HEK293 (cell line): Measurements from ENCODE around the gene AFF3.

Experiments
- CTCF ChIA-PET: fragments of 350-600 bp; formaldehyde crosslinking; extraction: SDS; loops from one replicate; lab custom pipeline; 2021; ENCODE audit warnings: antibody characterized with exemption; lab: Yijun Ruan, JAX
- POLR2A ChIA-PET: fragments of 300-600 bp; formaldehyde crosslinking; extraction: SDS; loops from one replicate; lab custom pipeline; 2020; ENCODE audit warnings: antibody characterized with exemption, inconsistent platforms; lab: Yijun Ruan, JAX
- H3K27ac ChIP-seq: fragments of 200-500 bp; sonication (Bioruptor generic); 2 replicates; pipeline ENCODE4 v1.5.1; 2014; ENCODE audit warnings: low read depth, low read length, control low read depth, inconsistent platforms; ENCODE audit errors: extremely low read depth
- H3K36me3 ChIP-seq, 2 experiments: fragments of 200-500 bp in 1 of 2; sonication (Bioruptor generic) in 1 of 2; 1 replicate in 1 of 2; 2 replicates in 1 of 2; pipeline ENCODE4 v1.5.1; 2014 to 2017; ENCODE audit warnings: inconsistent platforms in 2 of 2, low read length in 2 of 2; ENCODE audit not compliant: control insufficient read depth in 2 of 2, insufficient read depth in 1 of 2
- H3K4me1 ChIP-seq: fragments of 200-500 bp; sonication (Bioruptor generic); 2 replicates; pipeline ENCODE4 v1.5.1; 2014; ENCODE audit warnings: mild to moderate bottlenecking, low read length, inconsistent platforms; ENCODE audit not compliant: control insufficient read depth, insufficient read depth
- H3K4me3 ChIP-seq: 2 replicates; pipeline ENCODE4 v1.5.1; 2011; ENCODE audit warnings: low read depth, mild to moderate bottlenecking, control low read depth, low read length, moderate library complexity
- H3K9me3 ChIP-seq: fragments of 200-500 bp; sonication (Bioruptor generic); 2 replicates; pipeline ENCODE4 v1.5.1; 2014; ENCODE audit warnings: low read depth, low read length, inconsistent platforms; ENCODE audit not compliant: control insufficient read depth, insufficient read depth
- BCL6B ChIP-seq: fragments of 450-650 bp; formaldehyde crosslinking; IDR thresholded peaks from 2 replicates; pipeline ENCODE4 v1.5.1; 2017; ENCODE audit warnings: missing biosample characterization, missing genetic modification characterization
- GLIS1 ChIP-seq: fragments of 450-650 bp; formaldehyde crosslinking; IDR thresholded peaks from 2 replicates; pipeline ENCODE4 v1.5.1; 2016; ENCODE audit warnings: missing biosample characterization, missing genetic modification characterization
- HOXA7 ChIP-seq: sonication (generic); formaldehyde crosslinking; IDR thresholded peaks from 2 replicates; pipeline ENCODE4 v1.8.1; 2022; ENCODE audit warnings: missing genetic modification reagents, borderline replicate concordance
- PRDM2 ChIP-seq: fragments of 450-650 bp; formaldehyde crosslinking; IDR thresholded peaks from 2 replicates; pipeline ENCODE4 v1.5.1; 2016; ENCODE audit warnings: missing biosample characterization, missing genetic modification characterization, borderline replicate concordance
- SETDB1 ChIP-seq: IDR thresholded peaks from one replicate; pipeline ENCODE4 v1.6.1; 2017; ENCODE audit warnings: mild to moderate bottlenecking, low read length, moderate library complexity, mixed read lengths; ENCODE audit not compliant: insufficient read length
- ZBTB8A ChIP-seq: fragments of 450-650 bp; formaldehyde crosslinking; IDR thresholded peaks from 2 replicates; pipeline ENCODE4 v1.5.1; 2016; ENCODE audit warnings: missing biosample characterization, missing genetic modification characterization
- ZNF138 ChIP-seq: fragments of 450-650 bp; formaldehyde crosslinking; IDR thresholded peaks from 2 replicates; pipeline ENCODE4 v1.5.1; 2016; ENCODE audit warnings: missing biosample characterization, missing genetic modification characterization, borderline replicate concordance
- ZNF292 ChIP-seq: fragments of 450-650 bp; formaldehyde crosslinking; IDR thresholded peaks from 2 replicates; pipeline ENCODE4 v1.5.1; 2016; ENCODE audit warnings: low read depth, missing biosample characterization, missing genetic modification characterization, borderline replicate concordance
- ZNF302 ChIP-seq: fragments of 450-650 bp; formaldehyde crosslinking; IDR thresholded peaks from 2 replicates; pipeline ENCODE4 v1.5.1; 2016; ENCODE audit warnings: missing biosample characterization, missing genetic modification characterization, low read depth
- ZNF37A ChIP-seq: fragments of 450-650 bp; IDR thresholded peaks from 2 replicates; pipeline ENCODE4 v1.5.1; 2018; ENCODE audit warnings: missing biosample characterization, missing genetic modification characterization
- ZNF404 ChIP-seq: fragments of 450-650 bp; formaldehyde crosslinking; IDR thresholded peaks from 2 replicates; pipeline ENCODE4 v1.5.1; 2017; ENCODE audit warnings: missing biosample characterization, missing genetic modification characterization
- ZNF426 ChIP-seq: fragments of 450-650 bp; formaldehyde crosslinking; IDR thresholded peaks from 2 replicates; pipeline ENCODE4 v1.5.1; 2017; ENCODE audit warnings: missing biosample characterization, missing genetic modification characterization, mild to moderate bottlenecking, inconsistent platforms, moderate library complexity
- ZNF521 ChIP-seq: fragments of 450-650 bp; formaldehyde crosslinking; IDR thresholded peaks from 2 replicates; pipeline ENCODE4 v1.5.1; 2017; ENCODE audit warnings: missing biosample characterization, mild to moderate bottlenecking, missing genetic modification characterization
- ZNF560 ChIP-seq: fragments of 450-650 bp; formaldehyde crosslinking; IDR thresholded peaks from 2 replicates; pipeline ENCODE4 v1.5.1; 2017; ENCODE audit warnings: missing biosample characterization, missing genetic modification characterization, borderline replicate concordance
- ZNF585B ChIP-seq: fragments of 450-650 bp; formaldehyde crosslinking; IDR thresholded peaks from 2 replicates; pipeline ENCODE4 v1.5.1; 2016; ENCODE audit warnings: missing biosample characterization, missing genetic modification characterization
- ZNF658 ChIP-seq: fragments of 450-650 bp; formaldehyde crosslinking; IDR thresholded peaks from 2 replicates; pipeline ENCODE4; 2016; ENCODE audit warnings: missing biosample characterization, missing genetic modification characterization
- ZNF777 ChIP-seq: fragments of 450-650 bp; formaldehyde crosslinking; IDR thresholded peaks from 2 replicates; pipeline ENCODE4 v1.5.1; 2017; ENCODE audit warnings: missing biosample characterization, missing genetic modification characterization, borderline replicate concordance
- ZNF791 ChIP-seq: fragments of 450-650 bp; formaldehyde crosslinking; IDR thresholded peaks from 2 replicates; pipeline ENCODE4 v1.5.1; 2016; ENCODE audit warnings: missing biosample characterization, missing genetic modification characterization
- ZNF792 ChIP-seq: fragments of 450-650 bp; formaldehyde crosslinking; IDR thresholded peaks from 2 replicates; pipeline ENCODE4 v1.5.1; 2016; ENCODE audit warnings: missing biosample characterization, missing genetic modification characterization
- TF ChIP-seq, protein P1 (sequence below): fragments of 450-650 bp; formaldehyde crosslinking; IDR thresholded peaks from 2 replicates; pipeline ENCODE4 v1.5.1; 2017; ENCODE audit warnings: missing biosample characterization, mild to moderate bottlenecking, missing genetic modification characterization, moderate library complexity
- TF ChIP-seq, protein P2 (sequence below): fragments of 450-650 bp; formaldehyde crosslinking; IDR thresholded peaks from 2 replicates; pipeline ENCODE4 v1.5.1; 2016; ENCODE audit warnings: missing biosample characterization, missing genetic modification characterization, borderline replicate concordance
- TF ChIP-seq, protein P3 (sequence below): fragments of 450-650 bp; formaldehyde crosslinking; IDR thresholded peaks from 2 replicates; pipeline ENCODE4 v1.5.1; 2016; ENCODE audit warnings: missing biosample characterization, missing genetic modification characterization

Gene AFF3

GRCh38 chr2:99926986-99927385 is 215.4 kb downstream of the AFF3 start:
- H3K4me1 ChIP-seq: no peaks in the 10 kb centered on the region
- ChIA-PET CTCF (no interaction called here), POLR2A (no interaction called here)
- no peaks in the 10 kb centered on the region for H3K9me3 ChIP-seq
- H3K27ac ChIP-seq: no peak overlapping the region
- H3K4me3 ChIP-seq: no peak overlapping the region
- TF ChIP-seq ZNF658 (tag by site-specific recombination) (no peak), GLIS1 (no peak), HOXA7 (CRISPR knock-in tag) (no peak), ZNF560 (tag by site-specific recombination) (no peak)
- no peaks in the 10 kb centered on the region for H3K36me3 ChIP-seq

- Histone ChIP-seq H3K27ac (no peak overlapping the region), H3K9me3 (no peaks in the 10 kb centered on the region), H3K4me3 (no peak overlapping the region), H3K36me3 (no peaks in the 10 kb centered on the region), H3K4me1 (no peaks in the 10 kb centered on the region)
- ChIA-PET POLR2A (no interaction called here), CTCF (interaction anchor here (0.6 kb wide), 1 partner anchor 9 kb away, joined by 3 read pairs; no protein-coding TSS in a partner anchor)
- TF ChIP-seq, protein P1, sequence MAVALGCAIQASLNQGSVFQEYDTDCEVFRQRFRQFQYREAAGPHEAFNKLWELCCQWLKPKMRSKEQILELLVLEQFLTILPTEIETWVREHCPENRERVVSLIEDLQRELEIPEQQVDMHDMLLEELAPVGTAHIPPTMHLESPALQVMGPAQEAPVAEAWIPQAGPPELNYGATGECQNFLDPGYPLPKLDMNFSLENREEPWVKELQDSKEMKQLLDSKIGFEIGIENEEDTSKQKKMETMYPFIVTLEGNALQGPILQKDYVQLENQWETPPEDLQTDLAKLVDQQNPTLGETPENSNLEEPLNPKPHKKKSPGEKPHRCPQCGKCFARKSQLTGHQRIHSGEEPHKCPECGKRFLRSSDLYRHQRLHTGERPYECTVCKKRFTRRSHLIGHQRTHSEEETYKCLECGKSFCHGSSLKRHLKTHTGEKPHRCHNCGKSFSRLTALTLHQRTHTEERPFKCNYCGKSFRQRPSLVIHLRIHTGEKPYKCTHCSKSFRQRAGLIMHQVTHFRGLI: no peak
- no peak for TF ChIP-seq SETDB1
- no peak for TF ChIP-seq ZNF521 (tag by site-specific recombination)
- no peak for TF ChIP-seq ZNF777
- TF ChIP-seq ZNF404 (tag by site-specific recombination): no peak
- no peak for TF ChIP-seq BCL6B (tag by site-specific recombination)
- no peak for TF ChIP-seq ZNF292 (tag by site-specific recombination)
- TF ChIP-seq, protein P2, sequence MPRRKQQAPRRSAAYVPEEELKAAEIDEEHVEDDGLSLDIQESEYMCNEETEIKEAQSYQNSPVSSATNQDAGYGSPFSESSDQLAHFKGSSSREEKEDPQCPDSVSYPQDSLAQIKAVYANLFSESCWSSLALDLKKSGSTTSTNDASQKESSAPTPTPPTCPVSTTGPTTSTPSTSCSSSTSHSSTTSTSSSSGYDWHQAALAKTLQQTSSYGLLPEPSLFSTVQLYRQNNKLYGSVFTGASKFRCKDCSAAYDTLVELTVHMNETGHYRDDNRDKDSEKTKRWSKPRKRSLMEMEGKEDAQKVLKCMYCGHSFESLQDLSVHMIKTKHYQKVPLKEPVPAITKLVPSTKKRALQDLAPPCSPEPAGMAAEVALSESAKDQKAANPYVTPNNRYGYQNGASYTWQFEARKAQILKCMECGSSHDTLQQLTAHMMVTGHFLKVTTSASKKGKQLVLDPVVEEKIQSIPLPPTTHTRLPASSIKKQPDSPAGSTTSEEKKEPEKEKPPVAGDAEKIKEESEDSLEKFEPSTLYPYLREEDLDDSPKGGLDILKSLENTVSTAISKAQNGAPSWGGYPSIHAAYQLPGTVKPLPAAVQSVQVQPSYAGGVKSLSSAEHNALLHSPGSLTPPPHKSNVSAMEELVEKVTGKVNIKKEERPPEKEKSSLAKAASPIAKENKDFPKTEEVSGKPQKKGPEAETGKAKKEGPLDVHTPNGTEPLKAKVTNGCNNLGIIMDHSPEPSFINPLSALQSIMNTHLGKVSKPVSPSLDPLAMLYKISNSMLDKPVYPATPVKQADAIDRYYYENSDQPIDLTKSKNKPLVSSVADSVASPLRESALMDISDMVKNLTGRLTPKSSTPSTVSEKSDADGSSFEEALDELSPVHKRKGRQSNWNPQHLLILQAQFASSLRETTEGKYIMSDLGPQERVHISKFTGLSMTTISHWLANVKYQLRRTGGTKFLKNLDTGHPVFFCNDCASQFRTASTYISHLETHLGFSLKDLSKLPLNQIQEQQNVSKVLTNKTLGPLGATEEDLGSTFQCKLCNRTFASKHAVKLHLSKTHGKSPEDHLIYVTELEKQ (tag by site-specific recombination): no peak
- no peak for TF ChIP-seq ZNF585B (tag by site-specific recombination)
- no peak for TF ChIP-seq ZNF302
- TF ChIP-seq ZNF138: no peak
- TF ChIP-seq ZNF37A (tag by site-specific recombination): no peak
- TF ChIP-seq, protein P3, sequence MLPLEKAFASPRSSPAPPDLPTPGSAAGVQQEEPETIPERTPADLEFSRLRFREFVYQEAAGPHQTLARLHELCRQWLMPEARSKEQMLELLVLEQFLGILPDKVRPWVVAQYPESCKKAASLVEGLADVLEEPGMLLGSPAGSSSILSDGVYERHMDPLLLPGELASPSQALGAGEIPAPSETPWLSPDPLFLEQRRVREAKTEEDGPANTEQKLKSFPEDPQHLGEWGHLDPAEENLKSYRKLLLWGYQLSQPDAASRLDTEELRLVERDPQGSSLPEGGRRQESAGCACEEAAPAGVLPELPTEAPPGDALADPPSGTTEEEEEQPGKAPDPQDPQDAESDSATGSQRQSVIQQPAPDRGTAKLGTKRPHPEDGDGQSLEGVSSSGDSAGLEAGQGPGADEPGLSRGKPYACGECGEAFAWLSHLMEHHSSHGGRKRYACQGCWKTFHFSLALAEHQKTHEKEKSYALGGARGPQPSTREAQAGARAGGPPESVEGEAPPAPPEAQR: no peak
- TF ChIP-seq ZNF426 (tag by site-specific recombination): no peak
- no peak for TF ChIP-seq ZNF792 (tag by site-specific recombination)
- no peak for TF ChIP-seq PRDM2 (tag by site-specific recombination)
- no peak for TF ChIP-seq ZNF791 (tag by site-specific recombination)
- TF ChIP-seq ZBTB8A (tag by site-specific recombination): no peak
Measured at GRCh38 chr2:99925960-99926359, 216.4 kb downstream of the AFF3 start.
